ENCODE data around the gene GRAMD1B. TPM values are rescaled to one million over a fixed set of nuclear protein-coding genes. Genes with fewer than 3 reads are reported as not detected.

GRAMD1B gene
- total RNA-seq, 3 donors from 2014 or later: 2.0 to 10.2 (median 8.2) TPM

DNA sequence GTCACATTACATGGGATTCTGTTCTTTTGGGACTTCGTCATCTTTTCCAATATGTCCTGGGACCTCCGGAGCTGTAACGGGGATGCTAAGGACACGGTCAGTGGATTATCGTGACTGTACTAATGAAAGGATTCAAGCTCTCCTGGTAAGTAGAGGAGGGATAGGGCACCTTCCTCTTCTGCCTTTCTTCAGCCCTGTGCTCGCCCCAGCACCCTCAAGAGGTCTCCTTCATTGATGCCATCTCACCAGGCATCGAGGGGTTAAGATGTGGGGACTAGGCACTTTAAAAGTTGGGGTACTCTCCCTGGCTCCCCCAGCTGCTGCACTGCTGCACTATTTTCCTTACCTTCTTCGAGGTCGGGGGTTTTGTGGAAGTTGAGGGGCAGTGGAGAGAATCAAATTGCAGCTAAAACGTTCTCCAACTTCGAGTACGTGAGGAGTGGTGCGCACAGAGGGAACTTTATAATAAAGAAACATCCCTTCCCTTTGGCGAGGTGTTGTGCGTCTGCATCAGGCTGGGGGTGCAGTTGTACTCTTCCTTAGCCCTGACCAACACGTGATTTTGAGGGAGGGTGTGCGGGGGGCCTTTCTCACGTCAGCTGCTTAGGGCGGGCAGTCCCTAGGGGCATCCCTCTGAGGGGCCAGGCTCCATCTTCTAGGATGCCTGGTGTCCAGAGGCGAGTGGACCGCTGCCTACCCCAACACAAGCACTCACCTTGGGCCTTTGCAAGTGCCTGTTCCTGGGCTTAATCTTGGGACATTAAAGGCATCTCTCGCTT, 96.1 kb downstream of the GRAMD1B start:
- intact Hi-C loops (cut with DNase I; ENCODE audit: low total_unique reads): no loop called here
- TF ChIP-seq POLR2AphosphoS5 (IDR thresholded peaks at IDR 0.05) (no peak), POLR2A (IDR thresholded peaks at IDR 0.05) (no peak)
- TF ChIP-seq, protein P1, sequence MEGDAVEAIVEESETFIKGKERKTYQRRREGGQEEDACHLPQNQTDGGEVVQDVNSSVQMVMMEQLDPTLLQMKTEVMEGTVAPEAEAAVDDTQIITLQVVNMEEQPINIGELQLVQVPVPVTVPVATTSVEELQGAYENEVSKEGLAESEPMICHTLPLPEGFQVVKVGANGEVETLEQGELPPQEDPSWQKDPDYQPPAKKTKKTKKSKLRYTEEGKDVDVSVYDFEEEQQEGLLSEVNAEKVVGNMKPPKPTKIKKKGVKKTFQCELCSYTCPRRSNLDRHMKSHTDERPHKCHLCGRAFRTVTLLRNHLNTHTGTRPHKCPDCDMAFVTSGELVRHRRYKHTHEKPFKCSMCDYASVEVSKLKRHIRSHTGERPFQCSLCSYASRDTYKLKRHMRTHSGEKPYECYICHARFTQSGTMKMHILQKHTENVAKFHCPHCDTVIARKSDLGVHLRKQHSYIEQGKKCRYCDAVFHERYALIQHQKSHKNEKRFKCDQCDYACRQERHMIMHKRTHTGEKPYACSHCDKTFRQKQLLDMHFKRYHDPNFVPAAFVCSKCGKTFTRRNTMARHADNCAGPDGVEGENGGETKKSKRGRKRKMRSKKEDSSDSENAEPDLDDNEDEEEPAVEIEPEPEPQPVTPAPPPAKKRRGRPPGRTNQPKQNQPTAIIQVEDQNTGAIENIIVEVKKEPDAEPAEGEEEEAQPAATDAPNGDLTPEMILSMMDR (IDR thresholded peaks at IDR 0.05): no peak
- H3K9me3 ChIP-seq: no peaks in the 10 kb centered on the region
- no peaks in the 10 kb centered on the region for H3K27me3 ChIP-seq
- no peak overlapping the region for H3K27ac ChIP-seq
- H3K4me3 ChIP-seq: peak overlapping the region in 1 of 3 donors; percentile 38
- H3K36me3 ChIP-seq: no peaks in the 10 kb centered on the region
- no peaks in the 10 kb centered on the region for H3K4me1 ChIP-seq
- DNase-seq (ENCODE audit: low spot score in 2 of 2): no peak

DNA sequence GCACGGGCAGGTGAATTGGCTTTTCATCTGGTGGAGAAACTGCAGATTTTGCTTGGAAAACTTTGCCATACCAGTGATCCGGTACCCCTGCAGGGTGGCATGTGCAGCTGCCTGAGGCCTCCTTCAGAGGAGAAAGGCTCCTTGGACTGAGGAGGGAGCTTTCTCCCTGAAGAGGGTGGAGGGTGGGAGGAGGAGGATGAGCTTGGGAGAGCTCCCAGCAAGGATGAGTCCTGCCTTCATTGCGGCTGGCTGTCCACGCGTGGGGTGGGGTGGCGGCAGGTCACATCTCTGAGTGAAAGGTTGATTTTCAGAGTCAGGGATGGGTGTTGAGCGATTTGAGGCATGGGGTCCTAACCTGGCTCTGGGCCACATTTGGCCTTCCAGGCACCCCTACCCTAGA, 96.8 kb downstream of the GRAMD1B start:
- DNase-seq (ENCODE audit: low spot score in 2 of 2): no peak
- Histone ChIP-seq H3K9me3 (no peaks in the 10 kb centered on the region), H3K4me3 (no peak overlapping the region), H3K4me1 (no peaks in the 10 kb centered on the region), H3K27me3 (no peaks in the 10 kb centered on the region), H3K36me3 (no peaks in the 10 kb centered on the region), H3K27ac (no peak overlapping the region)
- intact Hi-C loops (cut with DNase I; ENCODE audit: low total_unique reads): no loop called here
- no peak for TF ChIP-seq POLR2A (IDR thresholded peaks at IDR 0.05)
- TF ChIP-seq, protein P1 (IDR thresholded peaks at IDR 0.05): no peak
- TF ChIP-seq POLR2AphosphoS5 (IDR thresholded peaks at IDR 0.05): no peak

- Histone ChIP-seq H3K9me3 (no peaks in the 10 kb centered on the region), H3K4me1 (no peaks in the 10 kb centered on the region), H3K27ac (no peak overlapping the region), H3K36me3 (no peaks in the 10 kb centered on the region), H3K4me3 (no peak overlapping the region), H3K27me3 (no peaks in the 10 kb centered on the region)
- DNase-seq (ENCODE audit: low spot score in 2 of 2): no peak
- TF ChIP-seq POLR2AphosphoS5 (IDR thresholded peaks at IDR 0.05): no peak
- TF ChIP-seq POLR2A (IDR thresholded peaks at IDR 0.05): no peak
- TF ChIP-seq, protein P1 (IDR thresholded peaks at IDR 0.05): no peak
- intact Hi-C loops (cut with DNase I; ENCODE audit: low total_unique reads): no loop called here
These were observed 97.5 kb downstream of the GRAMD1B start for GRCh38 chr11:123527526-123527925.

GRCh38 chr11:123527947-123528346, 97.9 kb downstream of the GRAMD1B start:
- no peak for DNase-seq (ENCODE audit: low spot score in 2 of 2)
- TF ChIP-seq POLR2AphosphoS5 (IDR thresholded peaks at IDR 0.05) (no peak), POLR2A (IDR thresholded peaks at IDR 0.05) (no peak)
- TF ChIP-seq, protein P1 (IDR thresholded peaks at IDR 0.05): no peak
- H3K27ac ChIP-seq: no peak overlapping the region
- no peaks in the 10 kb centered on the region for H3K4me1 ChIP-seq
- no peaks in the 10 kb centered on the region for H3K27me3 ChIP-seq
- intact Hi-C loops (cut with DNase I; ENCODE audit: low total_unique reads): no loop called here
- H3K9me3 ChIP-seq: no peaks in the 10 kb centered on the region
- no peak overlapping the region for H3K4me3 ChIP-seq
- no peaks in the 10 kb centered on the region for H3K36me3 ChIP-seq

- Histone ChIP-seq H3K27ac (no peak overlapping the region), H3K9me3 (no peaks in the 10 kb centered on the region), H3K4me3 (no peak overlapping the region), H3K27me3 (no peaks in the 10 kb centered on the region), H3K4me1 (no peaks in the 10 kb centered on the region), H3K36me3 (no peaks in the 10 kb centered on the region)
- intact Hi-C loops (cut with DNase I; ENCODE audit: low total_unique reads): no loop called here
- TF ChIP-seq, protein P1 (IDR thresholded peaks at IDR 0.05): no peak
- no peak for TF ChIP-seq POLR2A (IDR thresholded peaks at IDR 0.05)
- no peak for TF ChIP-seq POLR2AphosphoS5 (IDR thresholded peaks at IDR 0.05)
- no peak for DNase-seq (ENCODE audit: low spot score in 2 of 2)
These were observed 101.3 kb downstream of the GRAMD1B start for GRCh38 chr11:123531325-123531724.

Data from breast epithelium (tissue), 4 donors.